IMR-90 (cell line): ENCODE data around the gene IL23A.

ENCODE experiments used
- BHLHE40 ChIP-seq: fragments of 150-350 bp; IDR thresholded peaks from 2 replicates; pipeline ENCODE4 v1.6.1; 2016; ENCODE audit warnings: mild to moderate bottlenecking, low read depth, low read length
- CHD1 ChIP-seq: IDR thresholded peaks from 2 replicates; pipeline ENCODE4 v1.6.1; 2012; ENCODE audit warnings: low read depth, low read length, improper control_type of control experiment
- CTCF ChIP-seq: conservative IDR thresholded peaks from 2 replicates; pipeline ENCODE4 v1.5.1; 2012; ENCODE audit warnings: mild to moderate bottlenecking, low read depth, low read length, improper control_type of control experiment
- ELK1 ChIP-seq: fragments of 150-350 bp; IDR thresholded peaks from 2 replicates; pipeline ENCODE4 v1.6.1; 2016; ENCODE audit warnings: low read depth, mild to moderate bottlenecking, low read length, moderate library complexity, borderline replicate concordance
- FOS ChIP-seq: fragments of 150-350 bp; IDR thresholded peaks from 2 replicates; pipeline ENCODE4 v1.6.1; 2016; ENCODE audit warnings: low read depth, low read length
- MAZ ChIP-seq: IDR thresholded peaks from 2 replicates; pipeline ENCODE4 v1.6.1; 2012; ENCODE audit warnings: low read depth, mild to moderate bottlenecking, low read length, improper control_type of control experiment, moderate library complexity, borderline replicate concordance
- MXI1 ChIP-seq: IDR thresholded peaks from 2 replicates; pipeline ENCODE4 v1.6.1; 2012; ENCODE audit warnings: low read depth, mild to moderate bottlenecking, low read length, moderate library complexity, borderline replicate concordance
- POLR2A ChIP-seq: IDR thresholded peaks from 2 replicates; pipeline ENCODE4 v1.6.1; 2012; ENCODE audit warnings: mild to moderate bottlenecking, low read depth, low read length
- RAD21 ChIP-seq: IDR thresholded peaks from 2 replicates; pipeline ENCODE4 v1.6.1; 2012; ENCODE audit warnings: low read length, improper control_type of control experiment
- RFX5 ChIP-seq: IDR thresholded peaks from 2 replicates; pipeline ENCODE4 v1.8.0; 2012; ENCODE audit warnings: low read depth, mild to moderate bottlenecking, low read length, moderate library complexity
- SMC3 ChIP-seq: fragments of 150-350 bp; IDR thresholded peaks from 2 replicates; pipeline ENCODE4 v1.6.1; 2016; ENCODE audit warnings: low read depth, mild to moderate bottlenecking, antibody characterized with exemption, low read length, moderate library complexity
- USF2 ChIP-seq: fragments of 150-350 bp; IDR thresholded peaks from 2 replicates; pipeline ENCODE4 v1.6.1; 2017; ENCODE audit warnings: mild to moderate bottlenecking, antibody characterized with exemption, low read length, low read depth

- TF ChIP-seq BHLHE40: no peak
- TF ChIP-seq CTCF: no peak
- TF ChIP-seq RAD21: no peak
- no peak for TF ChIP-seq FOS
- no peak for TF ChIP-seq POLR2A
- TF ChIP-seq ELK1: no peak
- no peak for TF ChIP-seq MAZ
- TF ChIP-seq MXI1: no peak
- no peak for TF ChIP-seq CHD1
- no peak for TF ChIP-seq USF2
- no peak for TF ChIP-seq SMC3
- no peak for TF ChIP-seq RFX5
Measured at GRCh38 chr12:56350662-56351061, 12.0 kb downstream of the IL23A start.
